Activated T-helper 1 cell treated with Interleukin-2 at 50 U/mL for 16 hours (primary cell): ENCODE results near the gene FHIT.
"Not testable (repeated sequence)": the region's sequence is repeated elsewhere in the genome, so short reads cannot be mapped to it uniquely, and the experiment has no call there.

Experiments
- DNase-seq: peaks from one replicate; pipeline ENCODE4 v3.0.0-alpha.2; 2020; ENCODE audit warnings: low read depth

FHIT gene

DNA sequence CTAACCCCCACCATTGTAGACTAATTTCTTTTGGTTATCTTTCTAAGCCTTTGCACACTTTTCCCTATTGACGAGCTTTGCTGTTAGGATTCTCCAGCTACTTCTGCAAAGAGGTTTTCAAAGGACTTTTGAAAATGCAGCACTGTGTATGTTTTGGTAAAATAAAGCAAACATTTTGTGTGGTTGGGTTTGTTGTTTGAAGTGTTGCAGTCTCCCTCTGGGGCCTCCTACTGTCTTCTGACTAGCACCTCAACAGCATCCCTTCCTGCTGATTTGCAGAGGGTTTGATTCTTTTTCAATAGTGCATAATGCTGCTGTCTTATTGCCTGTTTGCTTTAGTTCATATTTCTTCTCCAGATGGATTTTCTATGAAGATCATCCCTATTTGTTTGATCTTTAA, 1426.4 kb downstream of the FHIT start:
- DNase-seq: no peak

DNA sequence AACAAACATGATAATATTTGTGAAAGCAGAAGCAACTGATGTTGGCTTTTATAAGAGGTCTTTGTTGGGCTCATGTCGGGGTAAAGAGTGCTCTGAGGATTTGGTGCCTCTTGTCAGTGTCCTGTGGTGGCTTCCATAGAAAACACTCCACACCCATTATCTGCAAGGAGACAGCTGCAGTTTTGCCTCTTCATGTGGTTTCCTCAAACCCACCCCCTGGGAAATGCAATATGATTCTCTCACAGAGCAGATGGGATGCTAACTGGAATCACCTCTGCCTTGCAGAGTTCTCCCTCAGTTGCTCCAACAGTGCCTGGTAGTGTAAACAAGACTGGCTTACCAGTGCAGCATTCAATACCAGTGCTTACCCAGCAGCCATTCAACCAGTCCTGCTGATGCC, 1430.0 kb downstream of the FHIT start:
- DNase-seq: no peak

- DNase-seq: no peak
Measured at GRCh38 chr3:59820352-59820934, 1430.8 kb downstream of the FHIT start.

DNA sequence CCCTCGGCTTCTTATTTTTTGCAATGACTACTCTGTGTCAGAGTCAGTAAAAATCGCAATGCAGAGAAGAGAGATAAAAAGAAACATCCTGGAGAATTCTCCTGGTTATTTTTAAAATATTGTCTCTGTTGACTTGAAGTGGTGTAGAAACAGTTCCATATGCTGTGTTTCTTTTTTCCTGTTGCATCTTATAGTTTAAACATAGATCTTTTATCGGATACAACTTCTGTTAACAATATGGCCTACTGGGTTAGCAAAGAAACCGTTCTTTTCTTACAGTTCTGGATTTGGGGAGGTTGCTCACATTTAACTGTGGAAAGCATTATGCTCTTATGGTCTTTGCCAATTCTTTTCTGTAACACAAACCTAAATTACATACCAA, 1432.3 kb downstream of the FHIT start:
- DNase-seq: no peak

- no peak for DNase-seq
Measured at GRCh38 chr3:59818033-59818918, 1433.0 kb downstream of the FHIT start.

- no peak for DNase-seq
Measured at GRCh38 chr3:59817511-59817910, 1433.7 kb downstream of the FHIT start.

DNA sequence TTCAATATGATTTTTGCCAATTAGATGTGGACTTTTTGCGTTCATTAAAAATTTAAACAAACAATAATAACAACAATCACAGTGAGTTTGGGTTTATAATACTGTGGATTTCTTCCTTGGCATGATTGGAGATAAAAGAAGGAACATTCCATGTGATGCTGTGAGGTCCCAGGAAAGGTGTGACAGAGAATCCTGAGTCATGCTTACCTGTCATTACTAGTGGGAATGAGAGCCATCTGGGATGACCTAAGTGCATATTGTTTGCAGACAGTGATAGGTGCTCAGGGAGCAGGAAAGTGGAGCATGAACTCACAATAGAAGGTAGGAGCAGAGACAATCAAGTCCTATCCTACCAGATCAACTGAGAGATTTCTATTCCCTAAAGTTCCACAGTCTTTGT, 1434.9 kb downstream of the FHIT start:
- DNase-seq: no peak

GRCh38 chr3:59813148-59813538, 1438.1 kb downstream of the FHIT start:
- DNase-seq: no peak

- no peak for DNase-seq
Measured at GRCh38 chr3:59812237-59813147, 1438.8 kb downstream of the FHIT start.

DNA sequence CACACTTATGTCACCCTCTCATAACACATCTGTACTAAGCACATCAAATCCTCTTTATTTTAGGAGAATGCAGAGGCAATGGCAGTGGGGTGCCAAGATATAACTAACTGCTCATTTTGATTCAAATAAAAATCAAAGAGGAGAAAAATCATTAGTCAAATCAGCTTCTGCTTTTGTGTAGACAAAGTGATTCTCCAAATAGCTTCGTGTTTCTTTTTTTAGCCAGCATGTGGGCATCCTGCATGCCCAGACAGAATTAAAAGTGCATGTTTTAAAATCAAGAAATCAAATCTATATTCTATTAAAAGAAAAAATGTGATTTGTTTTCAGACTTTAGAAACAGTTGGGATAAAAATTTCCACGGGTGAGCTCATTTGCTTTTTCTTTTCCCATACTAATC, 1440.1 kb downstream of the FHIT start:
- no peak for DNase-seq

GRCh38 chr3:59810606-59811005, 1440.6 kb downstream of the FHIT start:
- no peak for DNase-seq

DNA sequence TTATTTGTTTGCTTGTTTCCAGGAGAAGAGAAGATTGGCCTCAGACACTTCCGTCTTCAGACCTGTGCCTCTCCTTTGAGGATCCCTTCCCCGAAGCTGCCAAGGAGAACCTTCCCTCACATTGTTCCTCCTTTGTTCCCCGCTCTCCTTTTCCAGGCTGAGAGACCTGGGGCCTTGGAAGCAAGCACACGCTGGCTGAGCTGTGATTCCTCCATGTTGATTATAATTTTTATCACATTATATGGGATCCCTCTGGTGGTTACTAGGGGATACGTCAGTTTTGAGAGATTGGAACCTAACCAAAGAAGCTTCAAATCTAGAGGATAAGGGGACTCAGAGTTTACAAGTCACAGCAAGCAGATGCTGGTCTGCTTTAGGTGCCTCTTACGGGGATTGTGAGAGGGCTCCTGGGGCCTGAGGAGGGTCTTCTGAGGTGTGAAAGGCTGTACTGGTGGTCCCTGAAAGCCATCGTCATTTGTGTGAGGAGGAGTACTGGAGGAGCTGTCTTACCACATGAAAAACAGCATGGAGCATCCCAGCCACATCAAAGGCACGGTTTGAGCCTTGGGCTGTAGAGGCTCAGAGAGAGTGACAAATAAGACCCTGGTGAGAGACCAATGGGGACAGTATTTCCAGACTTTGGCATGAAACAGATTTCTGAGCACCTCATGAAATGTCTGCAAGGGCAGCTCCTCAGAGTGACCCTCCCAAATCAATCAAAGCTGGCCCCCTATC, 1441.4 kb downstream of the FHIT start:
- no peak for DNase-seq

DNA sequence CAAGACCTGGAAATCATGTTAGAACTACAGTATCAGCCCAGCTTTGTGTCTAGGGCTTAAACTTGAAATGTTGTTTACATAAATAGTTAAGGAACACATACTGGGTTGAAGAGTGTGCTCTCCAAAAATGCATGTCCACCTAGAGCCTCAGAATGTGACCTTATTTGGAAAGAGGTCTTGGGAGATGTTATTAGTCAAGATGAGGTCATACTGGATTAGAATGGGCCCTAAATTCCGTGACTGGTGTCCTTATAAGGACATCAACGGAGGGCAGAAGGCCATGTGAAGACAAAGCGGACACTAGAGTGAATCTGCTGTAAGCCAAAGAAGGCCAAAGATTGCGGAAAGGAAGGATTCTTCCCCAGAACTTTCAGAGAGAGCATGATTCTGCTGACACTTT, 1442.2 kb downstream of the FHIT start:
- DNase-seq: no peak

GRCh38 chr3:59808446-59808845, 1442.8 kb downstream of the FHIT start:
- no peak for DNase-seq

GRCh38 chr3:59803268-59803667, 1448.0 kb downstream of the FHIT start:
- no peak for DNase-seq

GRCh38 chr3:59802453-59802852, 1448.8 kb downstream of the FHIT start:
- not testable (repeated sequence) for DNase-seq

- DNase-seq: no peak
Measured at GRCh38 chr3:59802045-59802444, 1449.2 kb downstream of the FHIT start.

DNA sequence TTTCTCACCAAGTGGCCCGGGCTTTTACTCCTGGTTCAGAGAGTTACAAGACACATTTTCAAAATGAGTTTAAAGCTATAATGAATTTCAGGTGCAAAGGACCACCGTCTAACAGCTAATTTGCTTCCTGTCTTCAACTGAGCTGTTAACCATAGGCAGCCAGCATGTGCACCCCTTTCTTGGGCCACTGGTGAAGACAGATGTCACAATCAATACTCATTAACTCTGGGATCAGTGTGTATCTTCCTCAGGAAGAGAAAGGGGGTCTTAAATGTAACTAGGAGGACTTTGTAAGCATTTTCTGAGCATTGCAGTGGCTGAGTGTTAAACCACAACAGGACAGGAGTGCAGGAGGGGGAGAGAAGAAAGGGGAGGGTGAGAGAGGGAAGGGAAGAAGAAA, 1450.8 kb downstream of the FHIT start:
- no peak for DNase-seq

DNA sequence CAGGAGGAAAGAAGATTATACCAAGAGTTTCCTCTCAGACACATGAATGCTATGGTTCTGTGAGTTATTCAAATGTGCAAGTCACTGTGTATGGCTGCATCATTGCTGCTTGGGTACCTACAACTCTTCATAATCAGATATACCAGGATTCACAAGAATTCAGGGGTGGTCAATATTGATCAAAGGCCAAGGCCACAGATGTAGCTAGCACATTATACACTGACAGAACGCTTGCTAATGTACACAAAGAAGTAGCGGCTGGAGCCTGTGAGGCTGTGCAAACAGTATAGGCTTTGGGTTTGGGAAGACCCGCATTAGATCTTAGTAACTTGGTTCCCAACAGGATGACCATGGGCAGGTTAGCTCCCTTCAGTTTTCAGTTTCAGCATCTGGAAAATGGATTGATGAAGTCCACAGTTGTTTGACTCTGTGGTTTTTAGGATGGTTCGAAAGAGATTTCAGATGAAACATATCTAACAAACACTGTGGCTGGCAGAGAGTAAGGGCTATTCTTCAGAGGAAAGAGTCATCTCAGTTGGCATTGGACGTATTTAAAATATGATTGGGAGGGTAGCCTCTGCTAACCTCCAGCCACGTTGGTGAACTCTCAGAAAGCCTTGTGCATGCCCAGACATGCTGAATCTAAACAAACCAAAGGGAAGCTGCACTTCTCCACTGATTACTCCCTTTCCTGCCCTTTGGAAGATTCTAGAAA, 1452.7 kb downstream of the FHIT start:
- no peak for DNase-seq

DNA sequence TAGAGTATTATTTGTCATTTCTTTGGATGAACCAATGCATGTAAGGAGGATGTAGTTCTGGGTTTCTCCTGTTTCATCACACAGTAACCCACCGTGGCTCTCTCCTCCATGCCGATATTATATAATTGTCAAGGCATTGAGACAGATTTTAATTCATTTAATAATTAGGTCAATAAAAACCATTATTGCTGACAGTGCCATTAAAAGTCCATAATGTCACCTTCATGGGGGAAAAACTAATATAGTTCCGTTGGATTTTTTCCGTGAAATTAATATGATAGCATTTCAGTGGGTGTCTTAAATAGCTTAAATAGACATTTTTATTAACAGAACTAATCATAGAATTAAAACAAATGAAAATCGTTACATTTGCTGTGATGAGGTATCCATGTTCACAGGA, 1453.7 kb downstream of the FHIT start:
- DNase-seq: no peak

DNA sequence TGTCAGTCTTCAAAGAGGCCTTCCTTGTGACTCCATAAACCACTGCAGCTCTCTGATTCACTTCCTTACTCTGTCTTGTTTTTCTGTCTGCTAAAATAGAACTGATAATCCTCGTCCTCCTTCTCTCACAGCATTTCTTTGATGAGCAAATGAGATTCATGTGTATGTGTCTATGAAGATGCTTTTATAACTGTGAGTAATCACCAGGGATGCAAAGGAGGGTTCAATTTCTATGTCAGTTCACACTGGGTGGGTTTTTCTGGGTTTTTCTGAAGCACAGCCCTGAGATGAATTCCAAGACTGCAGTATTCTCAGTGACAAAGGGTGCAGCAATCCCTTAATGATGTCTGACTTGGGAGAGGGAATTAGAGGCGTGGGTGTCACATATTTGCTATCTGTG, 1454.8 kb downstream of the FHIT start:
- no peak for DNase-seq
